Breast epithelium (tissue), 3 donors: ENCODE results near the gene VPS26C.

ENCODE experiments used
- CTCF ChIP-seq, 3 donors: fragments of 450-650 bp; IDR thresholded peaks; one replicate each; pipeline ENCODE4 v1.5.1; 2016 to 2017; ENCODE audit warnings: antibody characterized with exemption in 3 of 3, mild to moderate bottlenecking in 3 of 3, moderate library complexity in 3 of 3
- POLR2A ChIP-seq: fragments of 450-650 bp; IDR thresholded peaks from one replicate; pipeline ENCODE4 v1.6.1; 2016; ENCODE audit warnings: antibody characterized with exemption, mild to moderate bottlenecking, moderate library complexity

- no peak for TF ChIP-seq CTCF (IDR thresholded peaks at IDR 0.05)
- no peak for TF ChIP-seq POLR2A
Measured at GRCh38 chr21:37195610-37196009, 71.5 kb downstream of the VPS26C start.
